ENCODE measurements around the gene GPR132. TPM values are rescaled to one million over a fixed set of nuclear protein-coding genes. Genes with fewer than 3 reads are reported as not detected.
"Not testable (repeated sequence)": the region's sequence is repeated elsewhere in the genome, so short reads cannot be mapped to it uniquely, and the experiment has no call there.

Gene GPR132
- total RNA-seq (not detected in 2 replicates), polyA plus RNA-seq (not detected in 2 replicates), polyA minus RNA-seq (0.56 TPM in 1 of 2 replicates, not detected in the other), Bru-seq, nascent RNA (not detected), BruChase-seq, experiment 1, labeled RNA remaining after a 6-hour chase (percentile 6 among the genes with signal in this experiment), BruChase-seq, experiment 2, labeled RNA remaining after a 2-hour chase (percentile 9 among the genes with signal in this experiment)
- polyA plus RNA-seq (2011; cell fraction: cytosol; rRNA removed): 0.03 TPM in 1 of 2 replicates, not detected in the other
- polyA plus RNA-seq (2011; cell fraction: nucleus; rRNA removed): not detected in 2 replicates
- polyA plus RNA-seq (2012): 0.13 and 0.30 TPM in 2 replicates
- not detected for polyA minus RNA-seq (2011; cell fraction: cytosol; rRNA and poly(A)+ RNA removed)
- polyA minus RNA-seq (2011; cell fraction: nucleus; rRNA and poly(A)+ RNA removed): not detected in 2 replicates
- long read RNA-seq: 0 reads

GRCh38 chr14:105065280-105066228, at the start of gene GPR132:
Gene GPR132 (minus strand): TSS chr14:105065430. CDS start chr14:105055420, 10,010 bp downstream.
- no peak within 1 kb of the TSS for H3K4me2 ChIP-seq (ENCODE audit: insufficient read depth, low read length)
- no peaks in the 10 kb centered on the region for H3K79me2 ChIP-seq (ENCODE audit: control insufficient read depth, insufficient read depth, low read length)
- H3K4me1 ChIP-seq (ENCODE audit: control insufficient read depth, extremely low read depth, insufficient read depth, low read length): peaks cover 10% of the 10 kb centered on the region
- intact Hi-C loops (cut with micrococcal nuclease) (no loop called here), dilution Hi-C loops (cut with MboI; ENCODE audit: extremely low pct_ligation_motif_present, low sequenced_read_pairs) (no loop called here)
- ChIA-PET CTCF (interaction anchor here (1.2 to 2.0 kb wide), 2 partner anchors 21 to 25 kb away, joined by 5 read pairs; no protein-coding TSS in a partner anchor), POLR2A (no interaction called here)
- H2AFZ ChIP-seq (ENCODE audit: low read depth, low read length): peak within 1 kb of the TSS; percentile 62
- H3K9me3 ChIP-seq (replicated peaks; ENCODE audit: control insufficient read depth, insufficient read depth, low read length): no peaks in the 10 kb centered on the region
- no peak within 1 kb of the TSS for H3K9ac ChIP-seq (replicated peaks; ENCODE audit: extremely low read depth, insufficient read depth, low read length)
- H4K20me1 ChIP-seq (replicated peaks; ENCODE audit: control insufficient read depth, extremely low read depth, insufficient read depth, low read length): no peaks in the 10 kb centered on the region
- no peak within 1 kb of the TSS for H3K4me3 ChIP-seq (replicated peaks in 1 of 3; ENCODE audit: insufficient read depth in 1 of 3, low read depth in 1 of 3, low read length in 3 of 3)
- DNase-seq (ENCODE audit: low read depth, low spot score): no peak
- no peak within 1 kb of the TSS for H3K27ac ChIP-seq (ENCODE audit: insufficient read depth, low read depth, low read length)
- no peaks in the 10 kb centered on the region for H3K27me3 ChIP-seq (ENCODE audit: control insufficient read depth in 2 of 2, insufficient read depth in 2 of 2, low read length in 2 of 2)
- no peak for FAIRE-seq
- TF ChIP-seq POLR2A (IDR thresholded peaks at IDR 0.05; ENCODE audit: low read depth, low read length) (no peak), EZH2 (IDR thresholded peaks at IDR 0.05; ENCODE audit: borderline replicate concordance, low read depth, low read length, severe bottlenecking) (no peak), FOS (IDR thresholded peaks at IDR 0.05; ENCODE audit: borderline replicate concordance, insufficient read depth, low read length) (no peak), MYC (IDR thresholded peaks at IDR 0.05; ENCODE audit: low read depth, low read length) (no peak), GATA2 (IDR thresholded peaks at IDR 0.05; ENCODE audit: insufficient read depth, insufficient read length, low read depth, low read length) (no peak), CTCF (IDR thresholded peaks at IDR 0.05; ENCODE audit: extremely low read depth in 1 of 2, insufficient read depth in 1 of 2, low read depth in 1 of 2, low read length in 2 of 2) (no peak), MAX (IDR thresholded peaks at IDR 0.05; ENCODE audit: insufficient read depth, insufficient read length) (no peak), JUN (IDR thresholded peaks at IDR 0.05; ENCODE audit: borderline replicate concordance, insufficient read depth, insufficient read length, low read depth) (no peak)
- H3K9me1 ChIP-seq (replicated peaks; ENCODE audit: control insufficient read depth, extremely low read depth, insufficient read depth, low read length): no peaks in the 10 kb centered on the region
- no TSS peak for BruUV-seq (replicated peaks)
- no peaks in the 10 kb centered on the region for H3K36me3 ChIP-seq (ENCODE audit: control insufficient read depth in 2 of 2, extremely low read depth in 1 of 2, insufficient read depth in 2 of 2, low read length in 2 of 2)

GRCh38 chr14:105109243-105109642, 44.0 kb upstream of the GPR132 start:
- BruUV-seq (replicated peaks); H3K4me2 ChIP-seq (ENCODE audit: insufficient read depth, low read length); H3K9me1 ChIP-seq (replicated peaks; ENCODE audit: control insufficient read depth, extremely low read depth, insufficient read depth, low read length); CTCF ChIA-PET; H4K20me1 ChIP-seq (replicated peaks; ENCODE audit: control insufficient read depth, extremely low read depth, insufficient read depth, low read length); dilution Hi-C loops (cut with MboI; ENCODE audit: extremely low pct_ligation_motif_present, low sequenced_read_pairs); H3K9ac ChIP-seq (replicated peaks; ENCODE audit: extremely low read depth, insufficient read depth, low read length); DNase-seq (ENCODE audit: low read depth, low spot score); H3K4me1 ChIP-seq (ENCODE audit: control insufficient read depth, extremely low read depth, insufficient read depth, low read length); H3K9me3 ChIP-seq (replicated peaks; ENCODE audit: control insufficient read depth, insufficient read depth, low read length); POLR2A ChIA-PET; intact Hi-C loops (cut with micrococcal nuclease); FAIRE-seq; H3K4me3 ChIP-seq (replicated peaks in 1 of 3; ENCODE audit: insufficient read depth in 1 of 3, low read depth in 1 of 3, low read length in 3 of 3); H3K27ac ChIP-seq (ENCODE audit: insufficient read depth, low read depth, low read length); H3K36me3 ChIP-seq (ENCODE audit: control insufficient read depth in 2 of 2, extremely low read depth in 1 of 2, insufficient read depth in 2 of 2, low read length in 2 of 2); H2AFZ ChIP-seq (ENCODE audit: low read depth, low read length); H3K79me2 ChIP-seq (ENCODE audit: control insufficient read depth, insufficient read depth, low read length): not testable (repeated sequence)
- peaks cover 7 to 20% of the 10 kb centered on the region in 2 experiments for H3K27me3 ChIP-seq (ENCODE audit: control insufficient read depth in 2 of 2, insufficient read depth in 2 of 2, low read length in 2 of 2)
